Measurements from ENCODE around the gene NFAM1.

NFAM1 gene

GRCh38 chr22:42468841-42469240 is 36.6 kb upstream of the NFAM1 start:
- Histone ChIP-seq H3K4me1 (ENCODE audit: insufficient read depth, low read length, poor library complexity, severe bottlenecking) (no peaks in the 10 kb centered on the region), H3K9me2 (replicated peaks; ENCODE audit: low read depth, low read length) (no peaks in the 10 kb centered on the region), H3K9ac (ENCODE audit: low read depth, low read length, poor library complexity, severe bottlenecking) (no peak overlapping the region), H3F3A (ENCODE audit: low read depth) (no peaks in the 10 kb centered on the region), H2AFZ (ENCODE audit: low read length) (no peak overlapping the region), H3K4me2 (ENCODE audit: low read depth, low read length, poor library complexity, severe bottlenecking) (no peak overlapping the region), H4K20me1 (ENCODE audit: insufficient read depth, low read length, poor library complexity, severe bottlenecking) (no peaks in the 10 kb centered on the region), H3K4me3 (ENCODE audit: low read length, poor library complexity, severe bottlenecking) (no peak overlapping the region), H3K27me3 (ENCODE audit: insufficient read depth, low read length, poor library complexity, severe bottlenecking) (no peaks in the 10 kb centered on the region), H3K9me3 (ENCODE audit: insufficient read depth, low read depth, low read length) (no peaks in the 10 kb centered on the region), H3K79me2 (ENCODE audit: insufficient read depth, low read length) (no peaks in the 10 kb centered on the region), H3K36me3 (ENCODE audit: insufficient read depth, low read length) (no peaks in the 10 kb centered on the region)
- TF ChIP-seq CTCF (conservative IDR thresholded peaks at IDR 0.05; ENCODE audit: low read length) (no peak), EZH2phosphoT487 (IDR thresholded peaks at IDR 0.05; ENCODE audit: borderline replicate concordance) (no peak)

GRCh38 chr22:42462016-42462415 is 29.8 kb upstream of the NFAM1 start:
- peaks cover 9% of the 10 kb centered on the region for H3K4me1 ChIP-seq (ENCODE audit: insufficient read depth, low read length, poor library complexity, severe bottlenecking)
- no peaks in the 10 kb centered on the region for H3K9me2 ChIP-seq (replicated peaks; ENCODE audit: low read depth, low read length)
- no peak overlapping the region for H2AFZ ChIP-seq (ENCODE audit: low read length)
- H3K4me3 ChIP-seq (ENCODE audit: low read length, poor library complexity, severe bottlenecking): no peak overlapping the region
- no peak for TF ChIP-seq CTCF (conservative IDR thresholded peaks at IDR 0.05; ENCODE audit: low read length)
- no peak for TF ChIP-seq EZH2phosphoT487 (IDR thresholded peaks at IDR 0.05; ENCODE audit: borderline replicate concordance)
- H3K36me3 ChIP-seq (ENCODE audit: insufficient read depth, low read length): no peaks in the 10 kb centered on the region
- H3F3A ChIP-seq (ENCODE audit: low read depth): no peaks in the 10 kb centered on the region
- H3K9me3 ChIP-seq (ENCODE audit: insufficient read depth, low read depth, low read length): no peaks in the 10 kb centered on the region
- H3K4me2 ChIP-seq (ENCODE audit: low read depth, low read length, poor library complexity, severe bottlenecking): no peak overlapping the region
- no peaks in the 10 kb centered on the region for H3K27me3 ChIP-seq (ENCODE audit: insufficient read depth, low read length, poor library complexity, severe bottlenecking)
- no peaks in the 10 kb centered on the region for H3K79me2 ChIP-seq (ENCODE audit: insufficient read depth, low read length)
- no peaks in the 10 kb centered on the region for H4K20me1 ChIP-seq (ENCODE audit: insufficient read depth, low read length, poor library complexity, severe bottlenecking)
- no peak overlapping the region for H3K9ac ChIP-seq (ENCODE audit: low read depth, low read length, poor library complexity, severe bottlenecking)

DNA sequence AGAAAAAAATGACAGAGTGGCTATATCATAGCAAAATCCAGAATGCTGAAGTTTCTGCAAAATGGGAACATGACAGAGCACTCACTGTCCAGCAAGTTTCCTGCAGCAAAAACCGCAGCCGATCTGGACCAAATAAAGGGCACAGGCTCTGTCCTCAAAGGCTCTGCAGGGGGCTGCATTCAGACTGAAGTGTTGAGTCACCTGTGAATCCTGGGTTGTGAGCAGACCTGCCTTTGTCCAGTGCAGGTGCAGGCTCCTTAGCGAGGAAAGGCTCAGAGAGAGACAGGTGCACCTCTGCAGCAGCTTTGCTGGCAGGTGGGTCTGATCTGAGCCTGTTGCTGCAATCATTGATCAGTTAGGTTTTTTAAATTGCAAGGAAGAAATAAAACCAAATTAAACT is 29.3 kb upstream of the NFAM1 start:
- H4K20me1 ChIP-seq (ENCODE audit: insufficient read depth, low read length, poor library complexity, severe bottlenecking): no peaks in the 10 kb centered on the region
- H3K4me2 ChIP-seq (ENCODE audit: low read depth, low read length, poor library complexity, severe bottlenecking): no peak overlapping the region
- no peaks in the 10 kb centered on the region for H3K27me3 ChIP-seq (ENCODE audit: insufficient read depth, low read length, poor library complexity, severe bottlenecking)
- H3K4me3 ChIP-seq (ENCODE audit: low read length, poor library complexity, severe bottlenecking): no peak overlapping the region
- no peaks in the 10 kb centered on the region for H3K36me3 ChIP-seq (ENCODE audit: insufficient read depth, low read length)
- H3K9me2 ChIP-seq (replicated peaks; ENCODE audit: low read depth, low read length): no peaks in the 10 kb centered on the region
- H3K9ac ChIP-seq (ENCODE audit: low read depth, low read length, poor library complexity, severe bottlenecking): no peak overlapping the region
- no peaks in the 10 kb centered on the region for H3K79me2 ChIP-seq (ENCODE audit: insufficient read depth, low read length)
- TF ChIP-seq CTCF (conservative IDR thresholded peaks at IDR 0.05; ENCODE audit: low read length) (no peak), EZH2phosphoT487 (IDR thresholded peaks at IDR 0.05; ENCODE audit: borderline replicate concordance) (no peak)
- H3K9me3 ChIP-seq (ENCODE audit: insufficient read depth, low read depth, low read length): no peaks in the 10 kb centered on the region
- peaks cover 9% of the 10 kb centered on the region for H3K4me1 ChIP-seq (ENCODE audit: insufficient read depth, low read length, poor library complexity, severe bottlenecking)
- H3F3A ChIP-seq (ENCODE audit: low read depth): no peaks in the 10 kb centered on the region
- no peak overlapping the region for H2AFZ ChIP-seq (ENCODE audit: low read length)

Data from Loucy (cell line).